Astrocyte (in vitro differentiated cells and primary cell): ENCODE measurements around the gene RSPH1. TPM values are rescaled to one million over a fixed set of nuclear protein-coding genes. Genes with fewer than 3 reads are reported as not detected.

Experiments
- DNase-seq: peaks from one replicate; pipeline ENCODE4 v3.0.0-alpha.2; 2010; ENCODE audit warnings: low read depth
- FAIRE-seq: peaks from 2 replicates; lab custom pipeline; 2011; peaks lifted over from hg19 to GRCh38; lab: Jason Lieb, UNC
- H2AFZ ChIP-seq: 2 replicates; pipeline ENCODE4 v1.6.0; 2012; ENCODE audit warnings: low read depth, low read length, inconsistent platforms
- H3K27ac ChIP-seq: 2 replicates; pipeline ENCODE4 v1.5.1; 2011; ENCODE audit warnings: low read depth, low read length, inconsistent platforms
- H3K27me3 ChIP-seq: 2 replicates; pipeline ENCODE4 v1.6.0; 2011; ENCODE audit warnings: low read length, inconsistent platforms; ENCODE audit not compliant: insufficient read depth
- H3K36me3 ChIP-seq: 2 replicates; pipeline ENCODE4 v1.5.1; 2011; ENCODE audit warnings: low read length, inconsistent platforms; ENCODE audit not compliant: insufficient read depth
- H3K4me1 ChIP-seq: 2 replicates; pipeline ENCODE4 v1.5.1; 2011; ENCODE audit warnings: low read length, inconsistent platforms; ENCODE audit not compliant: insufficient read depth
- H3K4me2 ChIP-seq: 2 replicates; pipeline ENCODE4 v1.6.0; 2012; ENCODE audit warnings: low read length, inconsistent platforms
- H3K4me3 ChIP-seq: 2 replicates; pipeline ENCODE4 v1.5.1; 2011; ENCODE audit warnings: low read depth, mild to moderate bottlenecking, low read length, inconsistent platforms; ENCODE audit not compliant: insufficient read depth
- H3K79me2 ChIP-seq: 2 replicates; pipeline ENCODE4 v1.6.0; 2012; ENCODE audit warnings: mild to moderate bottlenecking, low read length, inconsistent platforms; ENCODE audit not compliant: insufficient read depth
- H3K9ac ChIP-seq: 2 replicates; pipeline ENCODE4 v1.6.0; 2012; ENCODE audit warnings: mild to moderate bottlenecking, low read length, inconsistent platforms
- H3K9me3 ChIP-seq: 2 replicates; pipeline ENCODE4 v1.5.1; 2012; ENCODE audit warnings: low read depth, mild to moderate bottlenecking, low read length, inconsistent platforms; ENCODE audit not compliant: insufficient read depth
- H4K20me1 ChIP-seq: 2 replicates; pipeline ENCODE4 v1.6.0; 2012; ENCODE audit warnings: low read length, inconsistent platforms; ENCODE audit not compliant: insufficient read depth
- H3K27ac Mint-ChIP-seq: one replicate; pipeline ENCODE4 v1.8.0; 2021; ENCODE audit warnings: mild to moderate bottlenecking, mixed read lengths; ENCODE audit not compliant: unreplicated experiment
- H3K27me3 Mint-ChIP-seq: one replicate; pipeline ENCODE4 v1.8.0; 2021; ENCODE audit warnings: low read depth, mixed read lengths; ENCODE audit not compliant: unreplicated experiment
- H3K36me3 Mint-ChIP-seq: one replicate; pipeline ENCODE4 v1.8.0; 2021; ENCODE audit warnings: low read depth, mixed read lengths; ENCODE audit not compliant: unreplicated experiment
- H3K4me1 Mint-ChIP-seq: one replicate; pipeline ENCODE4 v1.8.0; 2021; ENCODE audit warnings: low read depth, mixed read lengths; ENCODE audit not compliant: unreplicated experiment
- H3K4me3 Mint-ChIP-seq: one replicate; pipeline ENCODE4 v1.8.0; 2021; ENCODE audit warnings: mild to moderate bottlenecking, moderate library complexity, mixed read lengths; ENCODE audit not compliant: unreplicated experiment
- H3K9me3 Mint-ChIP-seq: one replicate; pipeline ENCODE4 v1.8.0; 2021; ENCODE audit warnings: mild to moderate bottlenecking, mixed read lengths; ENCODE audit not compliant: unreplicated experiment
- EZH2 ChIP-seq: IDR thresholded peaks from 2 replicates; pipeline ENCODE4 v1.6.1; 2012; ENCODE audit warnings: mild to moderate bottlenecking, low read length, inconsistent platforms; ENCODE audit not compliant: insufficient read depth
- total RNA-seq: library from RNA; stranded (reverse); gene quantifications from 2 replicates; pipeline ENCODE4 v1.2.1, GENCODE V29; 2021
- TF ChIP-seq, protein P1 (sequence below): IDR thresholded peaks from 2 replicates; pipeline ENCODE4 v1.5.1; 2011; ENCODE audit warnings: low read depth, mild to moderate bottlenecking, inconsistent platforms, low read length, moderate library complexity; ENCODE audit not compliant: insufficient read depth

RSPH1 gene
- total RNA-seq, 1 donor from 2014 or later = 0.43 TPM

DNA sequence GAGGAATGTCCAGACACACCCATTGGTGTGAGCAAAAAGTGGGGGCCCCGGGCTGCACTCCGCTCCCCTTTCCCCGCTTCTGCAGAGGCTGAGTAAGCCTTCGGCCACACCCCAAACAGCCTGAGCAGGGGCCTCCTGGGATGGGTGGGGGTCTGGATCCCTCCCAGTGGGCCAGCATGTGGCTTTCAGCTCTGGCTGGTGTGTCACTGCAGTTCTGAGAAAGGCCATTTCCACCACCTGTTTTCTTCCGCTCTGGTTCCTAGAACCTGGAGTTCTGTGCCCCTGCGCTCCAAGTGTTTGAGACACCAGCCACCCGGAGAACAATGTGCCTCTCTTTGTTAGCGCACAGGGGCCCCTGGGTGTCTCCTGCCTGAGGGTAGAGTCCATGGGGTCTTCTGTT, 48.5 kb upstream of the RSPH1 start:
- Mint-ChIP-seq H3K27me3 (peaks cover 26% of the 10 kb centered on the region), H3K36me3 (peaks cover 15% of the 10 kb centered on the region), H3K4me1 (no peaks in the 10 kb centered on the region), H3K4me3 (no peak overlapping the region), H3K9me3 (no peaks in the 10 kb centered on the region), H3K27ac (peak overlapping the region; percentile 59)
- Histone ChIP-seq H4K20me1 (no peaks in the 10 kb centered on the region), H3K36me3 (no peaks in the 10 kb centered on the region), H2AFZ (no peak overlapping the region), H3K79me2 (no peaks in the 10 kb centered on the region), H3K27me3 (no peaks in the 10 kb centered on the region), H3K4me2 (no peak overlapping the region), H3K27ac (no peak overlapping the region), H3K9ac (no peak overlapping the region), H3K4me1 (no peaks in the 10 kb centered on the region), H3K9me3 (no peaks in the 10 kb centered on the region), H3K4me3 (no peak overlapping the region)
- no peak for DNase-seq
- no peak for FAIRE-seq
- no peak for TF ChIP-seq EZH2
- TF ChIP-seq, protein P1, sequence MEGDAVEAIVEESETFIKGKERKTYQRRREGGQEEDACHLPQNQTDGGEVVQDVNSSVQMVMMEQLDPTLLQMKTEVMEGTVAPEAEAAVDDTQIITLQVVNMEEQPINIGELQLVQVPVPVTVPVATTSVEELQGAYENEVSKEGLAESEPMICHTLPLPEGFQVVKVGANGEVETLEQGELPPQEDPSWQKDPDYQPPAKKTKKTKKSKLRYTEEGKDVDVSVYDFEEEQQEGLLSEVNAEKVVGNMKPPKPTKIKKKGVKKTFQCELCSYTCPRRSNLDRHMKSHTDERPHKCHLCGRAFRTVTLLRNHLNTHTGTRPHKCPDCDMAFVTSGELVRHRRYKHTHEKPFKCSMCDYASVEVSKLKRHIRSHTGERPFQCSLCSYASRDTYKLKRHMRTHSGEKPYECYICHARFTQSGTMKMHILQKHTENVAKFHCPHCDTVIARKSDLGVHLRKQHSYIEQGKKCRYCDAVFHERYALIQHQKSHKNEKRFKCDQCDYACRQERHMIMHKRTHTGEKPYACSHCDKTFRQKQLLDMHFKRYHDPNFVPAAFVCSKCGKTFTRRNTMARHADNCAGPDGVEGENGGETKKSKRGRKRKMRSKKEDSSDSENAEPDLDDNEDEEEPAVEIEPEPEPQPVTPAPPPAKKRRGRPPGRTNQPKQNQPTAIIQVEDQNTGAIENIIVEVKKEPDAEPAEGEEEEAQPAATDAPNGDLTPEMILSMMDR = no peak

DNA sequence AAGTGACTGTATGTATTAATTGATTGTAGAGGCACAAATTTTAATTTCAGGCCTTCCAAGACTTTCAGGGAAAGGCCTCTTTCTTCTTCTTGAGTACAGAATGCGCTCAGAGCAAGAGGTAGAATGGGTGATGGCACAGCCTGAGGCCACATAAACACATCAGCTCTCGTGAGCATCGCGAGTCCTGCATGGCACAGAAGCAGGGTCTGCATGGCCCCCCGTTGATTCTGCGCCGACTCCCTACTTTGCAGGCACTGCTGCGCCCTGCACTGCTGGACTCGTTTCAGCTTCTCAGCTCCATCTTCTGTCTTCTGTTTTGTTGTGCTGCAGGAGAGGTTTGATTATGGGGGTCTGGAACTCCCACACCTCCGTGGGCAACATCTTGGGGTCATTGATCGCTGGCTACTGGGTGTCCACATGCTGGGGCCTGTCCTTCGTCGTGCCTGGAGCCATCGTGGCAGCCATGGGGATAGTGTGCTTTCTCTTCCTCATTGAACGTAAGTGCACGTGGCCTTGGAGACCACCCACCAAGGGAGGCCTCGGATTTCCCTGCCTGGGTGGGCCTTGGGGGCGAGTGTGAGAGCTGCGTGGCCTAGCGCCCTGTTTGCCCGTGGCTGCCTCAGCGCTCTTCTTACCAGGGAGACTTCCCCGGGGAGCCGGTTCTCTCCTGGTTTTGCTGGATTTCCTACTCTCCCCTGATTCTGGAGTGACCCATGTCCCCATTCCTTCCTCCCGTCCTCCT, 47.3 kb upstream of the RSPH1 start:
- no peak overlapping the region for H2AFZ ChIP-seq
- no peaks in the 10 kb centered on the region for H4K20me1 ChIP-seq
- no peak for DNase-seq
- H3K79me2 ChIP-seq = no peaks in the 10 kb centered on the region
- H3K27me3 Mint-ChIP-seq = peaks cover 29% of the 10 kb centered on the region
- H3K36me3 Mint-ChIP-seq = peaks cover 13% of the 10 kb centered on the region
- no peak overlapping the region for H3K4me2 ChIP-seq
- no peaks in the 10 kb centered on the region for H3K9me3 ChIP-seq
- H3K4me3 ChIP-seq = no peak overlapping the region
- no peak for TF ChIP-seq EZH2
- TF ChIP-seq, protein P1 = no peak
- no peaks in the 10 kb centered on the region for H3K4me1 ChIP-seq
- H3K9ac ChIP-seq = no peak overlapping the region
- FAIRE-seq = no peak
- H3K27me3 ChIP-seq = no peaks in the 10 kb centered on the region
- no peak overlapping the region for H3K27ac Mint-ChIP-seq
- no peak overlapping the region for H3K4me3 Mint-ChIP-seq
- no peaks in the 10 kb centered on the region for H3K4me1 Mint-ChIP-seq
- no peak overlapping the region for H3K27ac ChIP-seq
- H3K36me3 ChIP-seq = no peaks in the 10 kb centered on the region
- no peaks in the 10 kb centered on the region for H3K9me3 Mint-ChIP-seq

DNA sequence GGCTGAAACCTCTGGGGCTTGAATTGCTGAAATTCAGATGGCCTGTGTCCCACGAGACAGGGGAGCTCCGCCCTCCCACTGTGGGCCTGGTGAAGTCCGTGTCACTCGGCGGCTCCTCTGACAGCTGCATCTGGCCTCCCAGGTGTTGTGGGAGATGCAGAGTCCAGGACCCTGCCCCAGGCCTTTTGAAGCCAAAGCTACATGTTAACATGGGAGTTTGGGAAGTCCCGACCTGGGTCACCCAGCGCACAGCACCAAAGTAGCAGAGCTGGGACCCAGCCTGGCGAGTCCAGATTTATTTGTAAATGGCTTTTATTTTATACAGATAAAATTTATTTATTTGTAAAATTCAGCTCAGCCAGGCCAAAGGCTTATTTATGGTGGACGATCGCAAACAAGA, 46.6 kb upstream of the RSPH1 start:
- no peaks in the 10 kb centered on the region for H3K4me1 Mint-ChIP-seq
- H3K79me2 ChIP-seq = no peaks in the 10 kb centered on the region
- H3K4me3 ChIP-seq = no peak overlapping the region
- H3K9me3 ChIP-seq = no peaks in the 10 kb centered on the region
- no peaks in the 10 kb centered on the region for H3K9me3 Mint-ChIP-seq
- DNase-seq (no peak), FAIRE-seq (no peak)
- no peaks in the 10 kb centered on the region for H4K20me1 ChIP-seq
- peaks cover 36% of the 10 kb centered on the region for H3K27me3 Mint-ChIP-seq
- no peaks in the 10 kb centered on the region for H3K27me3 ChIP-seq
- H3K36me3 Mint-ChIP-seq = peaks cover 10% of the 10 kb centered on the region
- H3K36me3 ChIP-seq = no peaks in the 10 kb centered on the region
- no peak for TF ChIP-seq EZH2
- TF ChIP-seq, protein P1 = no peak
- no peak overlapping the region for H3K9ac ChIP-seq
- no peak overlapping the region for H3K27ac Mint-ChIP-seq
- no peak overlapping the region for H3K27ac ChIP-seq
- H2AFZ ChIP-seq = no peak overlapping the region
- no peak overlapping the region for H3K4me3 Mint-ChIP-seq
- H3K4me2 ChIP-seq = no peak overlapping the region
- no peaks in the 10 kb centered on the region for H3K4me1 ChIP-seq
